Gastroesophageal sphincter (tissue), 3 donors: ENCODE data around the gene ALG13.

Experiments
- CTCF ChIP-seq, 4 experiments: fragments of 200-600 bp in 2 of 4; fragments of 450-650 bp in 2 of 4; sonication (generic) in 1 of 4; IDR thresholded peaks; one replicate each; pipeline ENCODE4 v1.5.1; 2017 to 2019; ENCODE audit warnings: antibody characterized with exemption in 4 of 4, mild to moderate bottlenecking in 2 of 4, moderate library complexity in 2 of 4
- POLR2A ChIP-seq, 2 donors: fragments of 450-650 bp; IDR thresholded peaks; one replicate each; pipeline ENCODE4 v1.6.1; 2017; ENCODE audit warnings: antibody characterized with exemption in 2 of 2, mild to moderate bottlenecking in 2 of 2, moderate library complexity in 1 of 2
- POLR2AphosphoS5 ChIP-seq: sonication (generic); formaldehyde crosslinking; IDR thresholded peaks from one replicate; pipeline ENCODE4 v1.6.1; 2017; ENCODE audit warnings: antibody characterized with exemption

GRCh38 chrX:111648802-111649201 is 32.2 kb upstream of the ALG13 start:
- TF ChIP-seq CTCF (IDR thresholded peaks at IDR 0.05) (no peak), POLR2A (IDR thresholded peaks at IDR 0.05) (no peak), POLR2AphosphoS5 (no peak)
